GM18951 (cell line): ENCODE results near the gene CHERP.
"Not testable (repeated sequence)": the region's sequence is repeated elsewhere in the genome, so short reads cannot be mapped to it uniquely, and the experiment has no call there.

ENCODE experiments used
- POLR2A ChIP-seq: IDR thresholded peaks from 4 replicates; pipeline ENCODE4 v1.6.1; 2011; ENCODE audit warnings: mild to moderate bottlenecking; ENCODE audit not compliant: insufficient read length, insufficient read depth; ENCODE audit errors: extremely low read depth
- in situ Hi-C: fragments of 300-500 bp; cut with MboI; formaldehyde crosslinking; loops from one replicate; pipeline ENCODE4 v1.12.0; 2022; ENCODE audit warnings: low sequenced_read_pairs, mixed read lengths, inconsistent platforms; ENCODE audit not compliant: unreplicated experiment

The CHERP gene

DNA sequence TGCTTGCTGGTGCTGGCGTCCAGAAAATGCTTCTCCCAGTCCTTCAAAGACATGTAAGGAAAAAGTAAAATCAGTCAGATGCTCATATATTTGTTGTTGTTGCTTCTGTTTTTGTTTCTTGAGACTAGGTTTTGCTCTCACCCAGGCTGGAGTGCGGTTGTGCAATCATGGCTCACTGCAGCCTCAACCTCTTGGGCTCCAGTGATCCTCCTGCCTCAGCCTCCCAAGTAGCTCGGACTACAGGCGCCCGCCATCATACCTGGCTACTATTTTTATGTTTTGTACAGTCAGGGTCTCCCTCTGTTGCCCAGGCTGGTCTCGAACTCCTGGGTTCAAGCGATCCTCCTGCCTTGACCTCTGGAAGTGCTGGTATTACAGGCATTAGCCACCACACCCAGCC is 59.5 kb downstream of the CHERP start:
- no peak for TF ChIP-seq POLR2A
- in situ Hi-C loops: no loop called here

DNA sequence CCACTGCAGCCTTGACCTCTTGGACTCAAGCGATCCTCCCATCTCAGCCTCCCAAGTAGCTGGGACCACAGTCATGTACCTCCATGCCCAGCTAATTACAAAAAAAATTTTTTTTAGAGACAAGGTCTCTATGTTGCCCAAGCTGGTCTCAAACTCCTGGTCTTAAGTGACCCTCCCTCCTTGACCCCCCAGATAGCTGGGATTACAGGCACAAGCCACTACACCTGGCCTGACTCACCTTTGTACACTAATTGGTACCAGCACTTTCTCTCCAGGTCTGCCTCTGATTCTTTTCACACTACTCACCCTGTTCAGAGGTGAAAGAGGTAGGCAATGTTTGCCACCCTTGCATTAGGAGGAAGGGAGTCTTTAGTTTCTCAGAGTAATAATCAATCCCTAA is 64.9 kb downstream of the CHERP start:
- no peak for TF ChIP-seq POLR2A
- in situ Hi-C loops: no loop called here

DNA sequence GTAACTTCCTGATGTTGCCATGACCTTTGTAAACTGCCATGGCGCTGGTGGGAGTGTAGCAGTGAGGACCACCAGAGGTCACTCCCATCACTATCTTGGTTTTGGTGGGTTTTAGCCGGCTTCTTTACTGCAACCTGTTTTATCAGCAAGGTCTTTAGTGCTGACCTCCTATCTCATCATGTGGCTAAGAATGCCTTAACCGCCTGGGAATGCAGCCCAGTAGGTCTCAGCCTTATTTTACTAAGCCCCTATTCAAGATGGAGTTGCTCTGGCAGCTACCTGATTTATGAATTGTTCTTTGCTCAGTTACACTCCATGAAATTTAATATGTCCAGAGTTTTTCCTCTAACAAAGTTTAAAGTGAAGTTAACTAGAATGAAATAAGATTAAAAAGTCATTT is 65.8 kb downstream of the CHERP start:
- TF ChIP-seq POLR2A: no peak
- in situ Hi-C loops: no loop called here

DNA sequence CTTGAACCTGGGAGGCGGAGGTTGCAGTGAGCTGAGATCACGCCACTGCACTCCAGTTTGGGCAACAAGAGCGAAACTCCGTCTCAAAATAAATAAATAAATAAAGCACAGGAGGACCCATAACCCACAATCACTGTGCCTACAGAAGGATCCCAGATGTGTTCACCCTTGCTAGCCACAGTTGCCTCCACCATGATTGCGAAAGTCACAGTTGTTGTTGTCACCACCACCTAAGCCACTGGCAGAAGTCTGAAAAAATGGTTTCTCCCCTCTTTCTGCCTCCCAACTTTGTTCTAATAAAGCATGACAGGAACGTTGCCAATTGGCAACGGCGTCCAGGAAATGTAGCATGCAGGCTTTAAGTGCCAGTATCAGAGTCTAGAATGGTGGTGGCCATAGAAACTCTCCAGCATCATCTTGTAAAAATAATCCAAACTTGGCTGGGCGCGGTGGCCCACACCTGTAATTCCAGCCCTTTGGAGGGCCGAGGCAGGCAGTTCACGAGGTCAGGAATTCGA is 68.3 kb downstream of the CHERP start:
- no peak for TF ChIP-seq POLR2A
- in situ Hi-C loops: no loop called here

GRCh38 chr19:16472992-16473391 is 69.2 kb downstream of the CHERP start:
- in situ Hi-C loops: no loop called here
- no peak for TF ChIP-seq POLR2A

- in situ Hi-C loops: not testable (repeated sequence)
Observed at GRCh38 chr19:16472559-16472899, 69.7 kb downstream of the CHERP start.

DNA sequence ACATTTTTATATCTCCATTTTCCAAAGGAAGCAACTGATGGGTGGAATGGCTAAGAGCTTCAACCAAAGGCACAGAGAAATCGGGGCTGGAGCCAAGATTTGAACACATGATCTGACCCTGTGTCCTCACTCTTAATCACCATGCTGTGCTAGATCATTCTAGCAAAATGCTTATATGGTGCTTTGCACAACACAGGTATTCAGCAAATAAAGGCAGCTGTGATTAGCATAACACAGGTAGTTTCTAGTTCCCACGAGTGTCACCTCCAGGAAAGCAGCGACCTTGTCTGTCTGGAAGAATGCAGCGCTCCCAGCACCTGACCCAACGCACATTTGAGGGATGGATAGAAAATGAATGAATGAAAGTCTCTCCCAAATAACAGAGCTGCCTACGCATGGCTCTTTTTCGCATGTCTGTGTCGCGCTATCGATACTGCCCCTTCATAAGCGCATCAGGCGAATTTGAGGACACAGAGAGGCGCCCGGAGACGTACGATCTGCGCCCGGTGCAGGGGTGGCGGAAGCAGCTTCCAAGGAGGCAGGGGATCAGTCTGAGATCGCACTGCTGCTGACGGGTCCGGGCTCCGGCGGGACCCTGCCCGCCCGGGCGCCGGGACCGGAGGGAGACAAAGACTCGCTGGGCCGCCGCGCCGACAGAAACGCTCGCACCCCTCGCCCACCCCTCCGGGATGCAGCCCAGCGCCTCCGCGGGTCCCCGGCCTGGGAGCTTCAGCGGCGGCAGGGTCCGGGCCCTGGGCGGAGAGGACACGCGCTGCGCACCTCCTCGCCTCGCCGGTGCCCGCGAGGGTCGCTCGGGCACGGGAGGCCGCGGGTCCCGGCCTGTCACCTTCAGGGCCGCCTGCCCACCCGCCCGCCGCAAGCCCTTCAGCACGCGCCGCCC is 71.1 kb downstream of the CHERP start:
- TF ChIP-seq POLR2A: no peak
- in situ Hi-C loops: no loop called here

- in situ Hi-C loops: no loop called here
- no peak for TF ChIP-seq POLR2A
Observed at GRCh38 chr19:16470541-16470910, 71.7 kb downstream of the CHERP start.
